AG09309 (cell line): ENCODE measurements around the gene CAPRIN1.

Experiments used
- DNase-seq: peaks from one replicate; pipeline ENCODE4 v3.0.0-alpha.2; 2010; ENCODE audit warnings: low read depth
- H3K4me3 ChIP-seq: 2 replicates; pipeline ENCODE4 v1.5.1; 2011; ENCODE audit warnings: mild to moderate bottlenecking, low read depth, low read length, moderate library complexity; ENCODE audit not compliant: control insufficient read depth
- CTCF ChIP-seq: IDR thresholded peaks from 2 replicates; pipeline ENCODE4 v1.5.1; 2011; ENCODE audit warnings: mild to moderate bottlenecking, low read depth, low read length, inconsistent platforms; ENCODE audit not compliant: insufficient read depth, control insufficient read depth; ENCODE audit errors: missing control alignments

CAPRIN1 gene

GRCh38 chr11:34072832-34073231, 21.3 kb downstream of the CAPRIN1 start:
- TF ChIP-seq CTCF: no peak
- H3K4me3 ChIP-seq: no peak overlapping the region
- no peak for DNase-seq

- no peak for TF ChIP-seq CTCF
- DNase-seq: no peak
- no peak overlapping the region for H3K4me3 ChIP-seq
Observed at GRCh38 chr11:34074391-34074790, 22.9 kb downstream of the CAPRIN1 start.

GRCh38 chr11:34075178-34075820, 23.8 kb downstream of the CAPRIN1 start:
- DNase-seq: peak; percentile 51
- TF ChIP-seq CTCF: no peak
- H3K4me3 ChIP-seq: no peak overlapping the region

DNA sequence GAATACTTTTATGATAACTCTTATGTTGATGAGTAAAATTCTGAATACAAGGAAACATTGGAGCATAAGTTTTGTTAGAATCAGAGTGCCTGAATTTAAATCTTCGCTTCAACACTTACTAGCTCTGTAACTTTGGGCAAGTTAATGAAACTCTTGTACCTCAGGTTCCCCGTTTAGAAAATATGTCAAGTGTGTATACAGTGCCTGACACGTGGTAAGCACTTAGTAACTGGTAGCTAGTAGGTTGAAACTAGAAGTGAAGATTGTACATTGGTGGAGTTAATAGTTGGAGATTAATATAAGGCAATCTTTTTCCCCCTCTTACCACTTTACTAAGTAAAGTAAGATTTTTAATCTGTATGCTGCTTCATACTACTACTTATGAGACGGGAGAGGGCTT, 29.1 kb downstream of the CAPRIN1 start:
- H3K4me3 ChIP-seq: no peak overlapping the region
- no peak for TF ChIP-seq CTCF
- DNase-seq: no peak

GRCh38 chr11:34084637-34085036, 33.1 kb downstream of the CAPRIN1 start:
- no peak overlapping the region for H3K4me3 ChIP-seq

GRCh38 chr11:34086554-34087283, 35.2 kb downstream of the CAPRIN1 start:
- no peak for TF ChIP-seq CTCF
- no peak for DNase-seq
- no peak overlapping the region for H3K4me3 ChIP-seq

More at GRCh38 chr11:34084637-34085036, 33.1 kb downstream of the CAPRIN1 start:
- no peak for DNase-seq
- no peak for TF ChIP-seq CTCF
